Mammary epithelial cell (primary cell): ENCODE measurements around the gene CRYGD.

Experiments
- EZH2 ChIP-seq: IDR thresholded peaks from 2 replicates; pipeline ENCODE4 v1.6.1; 2012; ENCODE audit warnings: low read length, inconsistent platforms, borderline replicate concordance
- TF ChIP-seq, protein P1 (sequence below), 2 donors: IDR thresholded peaks in 1 of 2; conservative IDR thresholded peaks in 1 of 2; 2 replicates each; pipeline ENCODE4 v1.5.1; 2011 to 2012; ENCODE audit warnings: inconsistent platforms in 2 of 2, low read length in 2 of 2, mild to moderate bottlenecking in 2 of 2, control low read depth in 1 of 2, low read depth in 1 of 2; ENCODE audit not compliant: insufficient read depth in 1 of 2; ENCODE audit errors: extremely low read depth in 1 of 2

DNA sequence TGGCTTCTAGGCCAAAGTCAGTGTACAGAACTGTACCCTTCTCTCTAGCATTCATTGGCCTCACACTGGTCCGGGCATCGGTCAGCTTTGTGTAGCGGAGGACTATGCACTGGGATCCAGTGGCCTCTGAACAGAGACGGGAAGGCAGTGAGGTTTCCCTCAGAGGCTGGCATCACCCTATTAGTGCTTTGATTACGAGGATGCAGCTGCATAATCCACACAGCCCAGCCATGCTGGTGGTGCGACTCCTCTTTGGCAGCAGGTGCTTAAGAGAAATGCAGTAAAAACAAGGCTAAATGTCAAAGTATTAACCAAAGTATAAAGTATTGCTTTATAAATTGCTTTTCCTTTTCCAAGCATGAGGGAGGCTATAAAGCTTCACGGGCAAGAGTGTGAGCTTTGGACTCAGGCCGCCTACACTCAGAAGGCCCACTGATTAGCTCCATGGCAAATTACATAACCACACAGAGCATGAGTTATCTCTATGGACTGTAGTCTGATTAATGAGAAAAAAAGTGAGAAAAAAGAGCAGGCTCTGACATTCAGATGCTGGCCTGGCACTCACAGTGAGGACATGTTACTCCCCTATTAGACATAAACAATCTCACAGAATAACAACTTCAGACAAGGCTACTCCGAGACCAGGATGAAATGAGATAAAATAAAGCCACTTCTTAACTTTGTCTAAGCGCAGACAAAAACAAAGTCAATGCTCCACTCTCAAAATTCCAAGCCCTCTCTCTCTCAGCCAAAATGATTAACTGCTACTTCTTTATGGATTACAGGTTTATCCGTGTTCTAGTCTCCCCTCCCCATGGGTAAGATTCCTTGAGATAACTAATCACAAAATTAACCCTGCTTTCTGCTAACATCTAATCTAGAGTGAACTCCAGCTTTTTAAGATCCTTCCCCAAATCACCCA is 11.7 kb upstream of the CRYGD start:
- TF ChIP-seq, protein P1, sequence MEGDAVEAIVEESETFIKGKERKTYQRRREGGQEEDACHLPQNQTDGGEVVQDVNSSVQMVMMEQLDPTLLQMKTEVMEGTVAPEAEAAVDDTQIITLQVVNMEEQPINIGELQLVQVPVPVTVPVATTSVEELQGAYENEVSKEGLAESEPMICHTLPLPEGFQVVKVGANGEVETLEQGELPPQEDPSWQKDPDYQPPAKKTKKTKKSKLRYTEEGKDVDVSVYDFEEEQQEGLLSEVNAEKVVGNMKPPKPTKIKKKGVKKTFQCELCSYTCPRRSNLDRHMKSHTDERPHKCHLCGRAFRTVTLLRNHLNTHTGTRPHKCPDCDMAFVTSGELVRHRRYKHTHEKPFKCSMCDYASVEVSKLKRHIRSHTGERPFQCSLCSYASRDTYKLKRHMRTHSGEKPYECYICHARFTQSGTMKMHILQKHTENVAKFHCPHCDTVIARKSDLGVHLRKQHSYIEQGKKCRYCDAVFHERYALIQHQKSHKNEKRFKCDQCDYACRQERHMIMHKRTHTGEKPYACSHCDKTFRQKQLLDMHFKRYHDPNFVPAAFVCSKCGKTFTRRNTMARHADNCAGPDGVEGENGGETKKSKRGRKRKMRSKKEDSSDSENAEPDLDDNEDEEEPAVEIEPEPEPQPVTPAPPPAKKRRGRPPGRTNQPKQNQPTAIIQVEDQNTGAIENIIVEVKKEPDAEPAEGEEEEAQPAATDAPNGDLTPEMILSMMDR (conservative IDR thresholded peaks at IDR 0.05 in 1 of 2, IDR thresholded peaks at IDR 0.05 in 1 of 2; ENCODE audit: extremely low read depth in 1 of 2, insufficient read depth in 1 of 2, low read depth in 1 of 2, low read length in 2 of 2) = no peak
- TF ChIP-seq EZH2 = no peak
